GM12874 (cell line): ENCODE measurements around the gene TCEAL7.

ENCODE experiments used
- TF ChIP-seq, protein P1 (sequence below): IDR thresholded peaks from 2 replicates; pipeline ENCODE4 v1.5.1; 2011; ENCODE audit warnings: low read depth, mild to moderate bottlenecking, control low read depth, low read length, moderate library complexity; ENCODE audit not compliant: insufficient read depth

The TCEAL7 gene

DNA sequence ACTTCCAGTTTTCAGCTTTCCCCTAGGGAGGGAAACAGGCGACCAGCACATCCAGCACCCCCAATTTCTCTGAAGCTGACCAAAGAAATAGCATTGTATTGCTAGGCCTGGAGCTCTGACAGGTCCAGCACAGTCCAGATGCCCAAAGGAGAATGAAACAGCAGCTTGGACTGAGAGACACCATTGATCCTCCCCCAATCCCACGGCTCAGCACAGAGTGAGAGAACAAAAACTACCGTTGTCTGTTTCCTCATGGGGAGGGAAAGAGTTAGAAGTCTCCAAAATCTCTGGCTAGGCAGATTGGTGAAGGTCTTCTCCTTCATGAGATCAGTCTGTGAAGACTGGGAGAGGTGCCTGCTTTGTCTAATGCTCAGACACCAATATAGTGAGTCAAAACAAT is 8.6 kb downstream of the TCEAL7 start:
- TF ChIP-seq, protein P1, sequence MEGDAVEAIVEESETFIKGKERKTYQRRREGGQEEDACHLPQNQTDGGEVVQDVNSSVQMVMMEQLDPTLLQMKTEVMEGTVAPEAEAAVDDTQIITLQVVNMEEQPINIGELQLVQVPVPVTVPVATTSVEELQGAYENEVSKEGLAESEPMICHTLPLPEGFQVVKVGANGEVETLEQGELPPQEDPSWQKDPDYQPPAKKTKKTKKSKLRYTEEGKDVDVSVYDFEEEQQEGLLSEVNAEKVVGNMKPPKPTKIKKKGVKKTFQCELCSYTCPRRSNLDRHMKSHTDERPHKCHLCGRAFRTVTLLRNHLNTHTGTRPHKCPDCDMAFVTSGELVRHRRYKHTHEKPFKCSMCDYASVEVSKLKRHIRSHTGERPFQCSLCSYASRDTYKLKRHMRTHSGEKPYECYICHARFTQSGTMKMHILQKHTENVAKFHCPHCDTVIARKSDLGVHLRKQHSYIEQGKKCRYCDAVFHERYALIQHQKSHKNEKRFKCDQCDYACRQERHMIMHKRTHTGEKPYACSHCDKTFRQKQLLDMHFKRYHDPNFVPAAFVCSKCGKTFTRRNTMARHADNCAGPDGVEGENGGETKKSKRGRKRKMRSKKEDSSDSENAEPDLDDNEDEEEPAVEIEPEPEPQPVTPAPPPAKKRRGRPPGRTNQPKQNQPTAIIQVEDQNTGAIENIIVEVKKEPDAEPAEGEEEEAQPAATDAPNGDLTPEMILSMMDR, result no peak

DNA sequence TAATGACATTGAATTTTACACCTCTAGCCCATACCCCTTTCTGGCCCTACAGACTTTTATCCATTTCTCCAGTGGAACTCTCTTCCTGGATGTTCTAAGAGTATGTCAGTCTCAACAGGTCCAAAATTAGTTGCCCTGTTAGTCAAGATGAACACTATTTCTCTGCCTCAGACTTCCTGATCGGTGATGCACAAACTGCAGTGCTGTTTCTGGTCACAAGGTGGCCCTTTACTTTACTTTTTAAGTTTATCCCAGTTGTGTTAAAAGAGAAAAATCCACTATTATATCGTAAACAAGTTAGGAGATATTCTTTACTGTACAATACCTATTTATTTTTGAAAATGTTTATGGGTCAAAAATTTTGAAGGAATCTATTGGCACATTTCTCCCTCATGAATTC is 13.1 kb downstream of the TCEAL7 start:
- TF ChIP-seq, protein P1, result peak; percentile 40

DNA sequence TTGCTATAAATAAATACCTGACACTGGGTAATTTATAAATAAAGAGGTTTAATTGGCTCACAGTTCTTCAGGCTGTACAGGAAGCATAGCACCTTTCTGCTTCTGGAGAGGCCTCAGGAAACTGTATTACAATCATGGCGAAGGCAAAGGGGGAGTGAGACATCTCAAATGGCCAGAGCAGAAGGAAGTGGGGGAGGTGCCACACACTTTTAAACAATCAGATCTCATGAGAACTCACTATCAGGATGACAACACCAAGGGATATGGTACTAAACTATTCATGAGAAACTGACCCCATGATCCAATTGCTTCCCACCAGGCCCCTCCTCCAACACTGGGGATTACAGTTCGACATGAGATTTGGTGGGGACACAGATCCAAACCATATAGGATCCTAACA is 14.6 kb downstream of the TCEAL7 start:
- TF ChIP-seq, protein P1, result no peak

DNA sequence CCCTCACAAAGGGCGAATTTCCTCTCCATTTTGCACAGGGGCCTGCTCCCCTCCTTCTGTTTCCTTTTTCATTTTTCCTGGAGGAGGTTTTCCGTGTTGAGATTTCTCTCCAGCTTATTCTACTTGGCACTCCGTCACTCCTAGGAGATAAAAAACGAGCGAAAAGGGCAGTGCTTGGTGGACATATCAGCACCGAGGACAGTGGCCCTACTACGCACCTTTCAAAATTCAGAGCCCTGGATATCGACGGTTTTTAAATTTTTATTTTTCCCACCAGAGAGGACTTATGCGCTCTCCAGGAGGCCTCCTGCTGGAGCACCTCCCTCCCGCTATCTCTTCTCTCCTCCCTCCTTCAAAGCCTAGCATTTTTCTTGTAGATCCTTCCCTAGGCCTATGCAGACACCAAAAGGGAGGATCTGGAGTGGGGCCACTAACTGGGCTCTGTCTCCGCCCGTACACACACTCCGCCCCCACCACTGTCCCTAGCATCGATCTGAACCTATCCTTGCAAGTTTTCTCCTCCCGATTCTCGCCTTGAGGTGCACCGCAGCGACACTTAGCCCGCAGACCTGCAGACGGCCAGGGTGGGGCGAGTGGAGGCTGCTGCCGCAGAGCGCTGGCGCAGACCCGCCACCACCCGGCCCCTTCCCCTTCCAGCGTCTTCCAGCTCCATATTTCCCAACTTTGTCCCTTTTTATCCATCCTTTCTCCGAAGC is 17.8 kb downstream of the TCEAL7 start:
- TF ChIP-seq, protein P1, result no peak

DNA sequence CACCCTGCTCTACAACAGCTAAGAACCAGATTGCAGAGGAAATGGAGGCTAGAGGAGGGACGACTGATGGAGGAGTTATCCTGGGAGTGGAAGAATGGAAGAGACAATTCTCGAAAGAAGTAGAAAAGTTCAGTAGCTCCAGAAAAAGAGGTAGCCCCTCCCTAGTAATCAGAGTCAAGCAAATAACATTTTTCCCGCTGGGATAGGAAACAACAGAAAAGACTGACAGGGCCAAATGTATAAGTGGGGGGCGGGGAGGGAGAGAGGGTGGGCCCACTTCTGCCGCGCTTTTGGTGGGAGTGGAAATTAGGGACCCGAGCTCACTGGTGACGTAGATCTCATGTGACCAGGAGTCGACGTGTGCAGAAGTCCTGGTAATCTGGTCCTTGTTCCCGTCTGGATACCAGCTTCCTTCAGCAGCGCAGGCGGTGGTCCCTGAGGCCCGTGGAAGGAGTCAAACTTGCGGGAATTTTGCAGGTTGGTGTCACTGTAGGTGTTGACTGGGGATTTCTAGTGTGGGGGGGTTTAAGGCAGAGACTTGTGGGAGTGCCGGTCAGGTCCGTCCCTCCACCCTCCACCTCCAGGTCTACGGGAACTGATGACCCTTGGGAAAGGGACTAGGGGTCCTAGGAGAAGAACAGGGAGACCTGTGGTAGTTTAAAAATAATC is 26.2 kb downstream of the TCEAL7 start, which contains the start of gene TCEAL9:
TCEAL9 (plus strand) TSS at position 377 of the 669 bp plus-strand sequence. CDS start 1,179 bp downstream, outside the sequence.
- TF ChIP-seq, protein P1, result no peak

DNA sequence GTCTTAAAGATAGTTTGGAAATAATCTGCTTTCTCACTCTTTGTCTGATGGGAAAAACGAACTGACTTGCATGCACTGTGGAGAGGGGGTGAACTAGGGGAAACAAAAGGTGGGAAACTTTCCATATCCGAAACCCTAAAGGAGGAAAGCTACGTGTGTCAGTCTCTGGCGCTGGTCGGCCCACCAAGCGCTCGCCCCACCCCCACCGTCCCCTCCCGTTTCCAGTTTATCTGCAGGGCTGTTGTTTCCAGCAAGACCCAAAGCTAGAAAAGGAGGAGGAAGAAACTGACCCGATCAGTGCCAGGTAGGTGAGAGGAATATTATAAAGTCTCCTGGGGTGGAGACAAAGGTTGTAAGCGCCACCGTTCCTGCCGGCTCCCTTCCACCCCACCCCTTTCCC is 26.8 kb downstream of the TCEAL7 start:
- TF ChIP-seq, protein P1, result no peak

DNA sequence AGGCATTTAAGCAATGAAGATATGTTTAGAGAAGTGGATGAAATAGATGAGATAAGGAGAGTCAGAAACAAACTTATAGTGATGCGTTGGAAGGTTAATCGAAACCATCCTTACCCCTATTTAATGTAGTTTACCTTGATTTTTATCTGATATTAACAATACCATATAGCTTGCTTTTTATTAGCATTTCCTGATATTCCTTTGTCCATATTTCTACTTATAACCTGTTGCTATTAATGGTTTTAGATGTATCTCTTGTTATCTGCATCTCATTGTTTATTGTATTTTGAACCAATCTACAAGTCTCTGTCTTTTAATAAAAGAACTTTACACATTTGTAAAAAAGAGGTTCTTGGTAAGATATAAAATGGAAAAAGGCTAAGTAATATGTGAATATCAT is 27.8 kb downstream of the TCEAL7 start:
- TF ChIP-seq, protein P1, result no peak
